HepG2 (cell line): ENCODE data around the gene NKAIN2. TPM values are rescaled to one million over a fixed set of nuclear protein-coding genes. Genes with fewer than 3 reads are reported as not detected.

Experiments used
- ATAC-seq: fragments of 200-7000 bp; cut with Tn5 transposase; 3 replicates; pipeline ENCODE4 v1.9.1; 2020; ENCODE audit warnings: mild to moderate bottlenecking, moderate library complexity
- BruUV-seq: library from RNA; stranded (reverse); fragments of 400-500 nt; replicated peaks from 2 replicates; lab custom pipeline; 2021; lab: Mats Ljungman, UMichigan
- CTCF ChIA-PET: fragments of 300-600 bp; formaldehyde crosslinking; extraction: SDS; loops from one replicate; lab custom pipeline; 2021; ENCODE audit warnings: low total read pairs, inconsistent platforms, low intra/inter-chr PET ratio; lab: Yijun Ruan, JAX
- POLR2A ChIA-PET: fragments of 350-600 bp; sonication (Branson Sonifier 250); formaldehyde crosslinking; loops from one replicate; lab custom pipeline; 2020; ENCODE audit warnings: antibody characterized with exemption, inconsistent platforms; lab: Yijun Ruan, JAX
- DNase-seq: peaks from one replicate; pipeline ENCODE4 v3.0.0-alpha.2; 2015; ENCODE audit warnings: low spot score
- FAIRE-seq: peaks from 3 replicates; lab custom pipeline; 2011; peaks lifted over from hg19 to GRCh38; lab: Jason Lieb, UNC
- H2AFZ ChIP-seq: one replicate; pipeline ENCODE4 v1.6.1; 2011; ENCODE audit warnings: low read length, inconsistent platforms
- H3K27ac ChIP-seq: fragments of 300-600 bp; 3 replicates; pipeline ENCODE4 v1.8.0; 2011; ENCODE audit warnings: mixed run types, mild to moderate bottlenecking, mixed read lengths, low read length, inconsistent platforms; ENCODE audit not compliant: insufficient read depth; ENCODE audit errors: extremely low read length
- H3K27me3 ChIP-seq, 2 experiments: fragments of 200-600 bp in 1 of 2; 2 replicates in 1 of 2; 3 replicates in 1 of 2; pipeline versions ENCODE4 v1.6.0 to v1.8.0; 2011; ENCODE audit warnings: low read length in 2 of 2, mild to moderate bottlenecking in 2 of 2, moderate library complexity in 2 of 2, inconsistent platforms in 1 of 2; ENCODE audit not compliant: insufficient read depth in 2 of 2, control insufficient read depth in 1 of 2
- H3K36me3 ChIP-seq, 2 experiments: fragments of 200-600 bp in 1 of 2; replicated peaks in 1 of 2; 2 replicates in 1 of 2; 3 replicates in 1 of 2; pipeline versions ENCODE4 v1.5.1 to v1.8.0; 2011; ENCODE audit warnings: low read length in 2 of 2, inconsistent platforms in 1 of 2; ENCODE audit not compliant: insufficient read depth in 2 of 2, control insufficient read depth in 1 of 2
- H3K4me1 ChIP-seq: 2 replicates; pipeline ENCODE4 v1.5.1; 2012; ENCODE audit warnings: low read length, inconsistent platforms; ENCODE audit not compliant: insufficient read depth
- H3K4me2 ChIP-seq: 2 replicates; pipeline ENCODE4 v1.6.0; 2011; ENCODE audit warnings: low read depth, low read length, inconsistent platforms
- H3K4me3 ChIP-seq, 3 experiments: fragments of 200-600 bp in 1 of 3; sonication (generic), shearing (Covaris generic) in 1 of 3; replicated peaks in 1 of 3; 2 replicates each; pipeline ENCODE4 v1.5.1; 2011 to 2016; ENCODE audit warnings: low read length in 3 of 3, inconsistent platforms in 2 of 3, low read depth in 2 of 3, mild to moderate bottlenecking in 2 of 3, control low read depth in 1 of 3, mixed read lengths in 1 of 3; ENCODE audit not compliant: insufficient read depth in 1 of 3
- H3K79me2 ChIP-seq: one replicate; pipeline ENCODE4 v1.6.1; 2011; ENCODE audit warnings: low read length, inconsistent platforms; ENCODE audit not compliant: insufficient read depth
- H3K9ac ChIP-seq: 2 replicates; pipeline ENCODE4 v1.6.0; 2011; ENCODE audit warnings: mild to moderate bottlenecking, low read depth, low read length, inconsistent platforms; ENCODE audit not compliant: insufficient read depth
- H3K9me3 ChIP-seq: 2 replicates; pipeline ENCODE4 v1.5.1; 2012; ENCODE audit warnings: mild to moderate bottlenecking, low read length
- H4K20me1 ChIP-seq: 2 replicates; pipeline ENCODE4 v1.6.0; 2011; ENCODE audit warnings: inconsistent platforms, mild to moderate bottlenecking, low read length, moderate library complexity; ENCODE audit not compliant: insufficient read depth
- ETV5 ChIP-seq: IDR thresholded peaks from 2 replicates; pipeline ENCODE4 v1.6.1; 2018; ENCODE audit warnings: missing biosample characterization, missing genetic modification reagents, inconsistent platforms, borderline replicate concordance
- IRF2 ChIP-seq: IDR thresholded peaks from 2 replicates; pipeline ENCODE4 v1.6.1; 2018; ENCODE audit warnings: missing genetic modification reagents, missing compliant biosample characterization
- MAFK ChIP-seq, 2 experiments: IDR thresholded peaks in 1 of 2; conservative IDR thresholded peaks in 1 of 2; 2 replicates each; pipeline ENCODE4 v1.6.1; 2011; ENCODE audit warnings: improper control_type of control experiment in 2 of 2, low read length in 2 of 2
- MBNL3 ChIP-seq: fragments of 250-450 bp; sonication (Bioruptor Pico); conservative IDR thresholded peaks from 2 replicates; pipeline ENCODE4 v1.8.0; 2022; ENCODE audit warnings: mild to moderate bottlenecking, inconsistent platforms
- RFX3 ChIP-seq: IDR thresholded peaks from 2 replicates; pipeline ENCODE4 v1.6.1; 2016; ENCODE audit warnings: missing biosample characterization, missing genetic modification reagents
- SMAD3 ChIP-seq: sonication (generic); formaldehyde crosslinking; IDR thresholded peaks from 2 replicates; pipeline ENCODE4 v1.4.0; 2020; ENCODE audit warnings: missing genetic modification reagents
- ZBTB3 ChIP-seq: sonication (generic); formaldehyde crosslinking; IDR thresholded peaks from 2 replicates; pipeline ENCODE4 v1.4.0; 2020; ENCODE audit warnings: low read depth, mild to moderate bottlenecking, moderate library complexity, missing genetic modification reagents, borderline replicate concordance
- ZNF7 ChIP-seq: IDR thresholded peaks from 2 replicates; pipeline ENCODE4 v1.6.1; 2016; ENCODE audit warnings: missing biosample characterization, missing genetic modification reagents
- WGBS: methylation state at CpG from one replicate; pipeline ENCODE4 v1.1.6; 2017; ENCODE audit warnings: low lambda C conversion rate; 5-methylcytosine and 5-hydroxymethylcytosine counted together
- in situ Hi-C: cut with HindIII; loops from 2 replicates; pipeline ENCODE4 v1.10.0; 2017; ENCODE audit warnings: low pct_unique_long_range_greater_than_20kb; ENCODE audit not compliant: extremely low pct_ligation_motif_present
- intact Hi-C: fragments of 100-400 bp; cut with micrococcal nuclease; formaldehyde crosslinking; loops from one replicate; pipeline ENCODE4 v1.10.0; 2022; ENCODE audit not compliant: unreplicated experiment
- polyA plus RNA-seq, 8 experiments: library from polyadenylated mRNA; depleted of rRNA in 3 of 8; stranded (reverse) in 7 of 8; unstranded in 1 of 8; fragments of >200 nt; fragmentation: Illumina TruSeq in 4 of 8; extraction: Trizol in 4 of 8; gene quantifications; 2 replicates each; pipeline versions ENCODE4 v1.2.1 to v1.2.3, GENCODE V29; 2011 to 2016; ENCODE audit warnings: low read depth in 4 of 8, missing spikeins in 1 of 8, mixed read lengths in 1 of 8; ENCODE audit not compliant: insufficient read depth in 1 of 8
- total RNA-seq, 5 experiments: library from RNA; depleted of rRNA; stranded (reverse); fragments of >200 nt; fragmentation: Illumina TruSeq; extraction: Trizol; gene quantifications; 2 replicates each; pipeline ENCODE4 v1.2.3, GENCODE V29; 2016; ENCODE audit warnings: low read depth in 1 of 5
- TF ChIP-seq, protein P1 (sequence below): sonication (generic); formaldehyde crosslinking; IDR thresholded peaks from 2 replicates; pipeline ENCODE4 v1.9.0; 2021; ENCODE audit warnings: missing genetic modification reagents, mild to moderate bottlenecking, borderline replicate concordance
- TF ChIP-seq, protein P2 (sequence below): sonication (generic); formaldehyde crosslinking; IDR thresholded peaks from 2 replicates; pipeline ENCODE4 v1.4.0; 2020; ENCODE audit warnings: mild to moderate bottlenecking, low read depth, missing genetic modification reagents
- TF ChIP-seq, protein P3 (sequence below): sonication (generic); formaldehyde crosslinking; IDR thresholded peaks from 2 replicates; pipeline ENCODE4 v1.4.0; 2020; ENCODE audit warnings: missing genetic modification reagents, borderline replicate concordance

Gene NKAIN2
- total and polyA plus RNA-seq, 2 of the 13 experiments (the other 11 are each of a cell fraction or from before 2014, with no cell fraction given) = not detected

DNA sequence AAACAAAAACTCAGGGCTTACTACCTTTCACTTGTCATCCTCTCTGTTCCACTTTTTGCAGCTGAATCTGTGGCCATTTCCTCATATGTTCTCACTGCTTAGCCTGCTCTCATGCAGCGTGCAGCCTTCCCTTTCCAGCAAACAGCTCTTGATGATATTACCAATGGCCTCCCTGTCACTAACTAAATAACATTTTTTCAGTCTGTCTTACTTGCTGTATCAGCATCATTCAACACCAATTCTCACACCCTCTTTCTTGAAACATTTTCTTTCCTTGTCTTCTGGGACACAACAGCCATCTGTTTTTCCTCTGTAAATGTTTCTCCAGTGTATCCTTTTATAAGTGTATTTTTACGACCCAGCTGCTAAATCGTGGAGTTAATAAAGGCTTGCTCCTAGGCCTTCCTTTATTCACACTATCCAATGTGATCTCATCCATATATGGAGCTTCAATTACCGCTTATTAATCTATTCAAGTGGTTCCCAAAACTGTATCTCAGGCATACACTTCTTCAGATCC lies 634.9 kb downstream of the NKAIN2 start:
- ChIA-PET CTCF (no interaction called here), POLR2A (no interaction called here)
- H3K4me1 ChIP-seq = no peaks in the 10 kb centered on the region
- no peaks in the 10 kb centered on the region for H3K27me3 ChIP-seq
- H2AFZ ChIP-seq = no peak overlapping the region
- no peaks in the 10 kb centered on the region for H3K9me3 ChIP-seq
- FAIRE-seq (no peak), DNase-seq (no peak), ATAC-seq (no peak)
- 13% methylated on average over 4 of the region's 4 CpGs for WGBS
- no TSS peak for BruUV-seq
- in situ Hi-C loops = no loop called here
- no peak overlapping the region for H3K4me3 ChIP-seq
- H3K9ac ChIP-seq = no peak overlapping the region
- H3K4me2 ChIP-seq = no peak overlapping the region
- no peak overlapping the region for H3K27ac ChIP-seq
- TF ChIP-seq MAFK (conservative IDR thresholded peaks at IDR 0.05 in 1 of 2, IDR thresholded peaks at IDR 0.05 in 1 of 2; ENCODE audit: low read length in 2 of 2) = peak in 1 of 2 experiments; percentile 15; a peak in 2 of 4 replicates
- TF ChIP-seq ETV5 = no peak
- TF ChIP-seq, all 625 proteins: peak for 1
- H3K36me3 ChIP-seq = no peaks in the 10 kb centered on the region
- no peaks in the 10 kb centered on the region for H4K20me1 ChIP-seq
- intact Hi-C loops = no loop called here
- H3K79me2 ChIP-seq = no peaks in the 10 kb centered on the region

DNA sequence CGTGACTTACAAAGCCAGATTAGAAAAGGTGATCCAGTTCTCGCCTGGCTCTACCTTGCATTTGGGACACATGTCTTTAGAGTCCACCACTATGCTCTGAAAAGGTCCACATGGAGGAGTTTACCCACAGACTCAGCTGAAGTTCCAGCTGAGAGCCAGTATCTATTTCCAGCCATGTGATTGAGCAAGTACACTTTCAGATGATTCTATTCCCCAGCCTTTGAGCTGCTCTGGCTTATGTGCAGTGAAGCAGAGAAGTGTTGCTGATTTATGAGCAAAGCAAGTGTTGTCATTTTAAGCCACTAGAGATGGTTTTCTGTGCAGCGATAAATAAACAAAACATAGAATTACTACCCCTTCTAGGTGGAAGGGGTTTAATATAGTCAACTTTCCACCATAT lies 637.8 kb downstream of the NKAIN2 start:
- ChIA-PET POLR2A (no interaction called here), CTCF (no interaction called here)
- Histone ChIP-seq H3K4me2 (no peak overlapping the region), H3K36me3 (no peaks in the 10 kb centered on the region), H3K27me3 (no peaks in the 10 kb centered on the region), H3K9ac (no peak overlapping the region), H3K9me3 (no peaks in the 10 kb centered on the region), H2AFZ (no peak overlapping the region), H3K79me2 (no peaks in the 10 kb centered on the region), H3K27ac (no peak overlapping the region), H4K20me1 (no peaks in the 10 kb centered on the region), H3K4me3 (no peak overlapping the region), H3K4me1 (no peaks in the 10 kb centered on the region)
- FAIRE-seq = no peak
- no TSS peak for BruUV-seq
- DNase-seq = no peak
- no peak for ATAC-seq
- intact Hi-C loops = no loop called here
- 2% methylated on average over 3 of the region's 3 CpGs for WGBS
- in situ Hi-C loops = no loop called here
- no peak for TF ChIP-seq ZBTB3
- no peak for TF ChIP-seq RFX3 (CRISPR knock-in tag)
- TF ChIP-seq, protein P1, sequence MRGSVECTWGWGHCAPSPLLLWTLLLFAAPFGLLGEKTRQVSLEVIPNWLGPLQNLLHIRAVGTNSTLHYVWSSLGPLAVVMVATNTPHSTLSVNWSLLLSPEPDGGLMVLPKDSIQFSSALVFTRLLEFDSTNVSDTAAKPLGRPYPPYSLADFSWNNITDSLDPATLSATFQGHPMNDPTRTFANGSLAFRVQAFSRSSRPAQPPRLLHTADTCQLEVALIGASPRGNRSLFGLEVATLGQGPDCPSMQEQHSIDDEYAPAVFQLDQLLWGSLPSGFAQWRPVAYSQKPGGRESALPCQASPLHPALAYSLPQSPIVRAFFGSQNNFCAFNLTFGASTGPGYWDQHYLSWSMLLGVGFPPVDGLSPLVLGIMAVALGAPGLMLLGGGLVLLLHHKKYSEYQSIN (CRISPR knock-in tag) = no peak
- no peak for TF ChIP-seq MBNL3
- TF ChIP-seq, protein P2, sequence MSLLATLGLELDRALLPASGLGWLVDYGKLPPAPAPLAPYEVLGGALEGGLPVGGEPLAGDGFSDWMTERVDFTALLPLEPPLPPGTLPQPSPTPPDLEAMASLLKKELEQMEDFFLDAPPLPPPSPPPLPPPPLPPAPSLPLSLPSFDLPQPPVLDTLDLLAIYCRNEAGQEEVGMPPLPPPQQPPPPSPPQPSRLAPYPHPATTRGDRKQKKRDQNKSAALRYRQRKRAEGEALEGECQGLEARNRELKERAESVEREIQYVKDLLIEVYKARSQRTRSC (CRISPR knock-in tag) = no peak
- TF ChIP-seq IRF2 (CRISPR knock-in tag) = no peak
- no peak for TF ChIP-seq SMAD3
- no peak for TF ChIP-seq ZNF7 (CRISPR knock-in tag)
- TF ChIP-seq, protein P3, sequence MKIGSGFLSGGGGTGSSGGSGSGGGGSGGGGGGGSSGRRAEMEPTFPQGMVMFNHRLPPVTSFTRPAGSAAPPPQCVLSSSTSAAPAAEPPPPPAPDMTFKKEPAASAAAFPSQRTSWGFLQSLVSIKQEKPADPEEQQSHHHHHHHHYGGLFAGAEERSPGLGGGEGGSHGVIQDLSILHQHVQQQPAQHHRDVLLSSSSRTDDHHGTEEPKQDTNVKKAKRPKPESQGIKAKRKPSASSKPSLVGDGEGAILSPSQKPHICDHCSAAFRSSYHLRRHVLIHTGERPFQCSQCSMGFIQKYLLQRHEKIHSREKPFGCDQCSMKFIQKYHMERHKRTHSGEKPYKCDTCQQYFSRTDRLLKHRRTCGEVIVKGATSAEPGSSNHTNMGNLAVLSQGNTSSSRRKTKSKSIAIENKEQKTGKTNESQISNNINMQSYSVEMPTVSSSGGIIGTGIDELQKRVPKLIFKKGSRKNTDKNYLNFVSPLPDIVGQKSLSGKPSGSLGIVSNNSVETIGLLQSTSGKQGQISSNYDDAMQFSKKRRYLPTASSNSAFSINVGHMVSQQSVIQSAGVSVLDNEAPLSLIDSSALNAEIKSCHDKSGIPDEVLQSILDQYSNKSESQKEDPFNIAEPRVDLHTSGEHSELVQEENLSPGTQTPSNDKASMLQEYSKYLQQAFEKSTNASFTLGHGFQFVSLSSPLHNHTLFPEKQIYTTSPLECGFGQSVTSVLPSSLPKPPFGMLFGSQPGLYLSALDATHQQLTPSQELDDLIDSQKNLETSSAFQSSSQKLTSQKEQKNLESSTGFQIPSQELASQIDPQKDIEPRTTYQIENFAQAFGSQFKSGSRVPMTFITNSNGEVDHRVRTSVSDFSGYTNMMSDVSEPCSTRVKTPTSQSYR (CRISPR knock-in tag) = no peak
